ENCODE data around the gene CTU1. TPM values are rescaled to one million over a fixed set of nuclear protein-coding genes. Genes with fewer than 3 reads are reported as not detected.

CTU1 gene
- total and polyA plus RNA-seq, 10 of the 15 experiments (the other 5 are each of a cell fraction or from before 2014, with no cell fraction given), result 0.02 to 10.5 (median 3.0) TPM; not detected in 1

DNA sequence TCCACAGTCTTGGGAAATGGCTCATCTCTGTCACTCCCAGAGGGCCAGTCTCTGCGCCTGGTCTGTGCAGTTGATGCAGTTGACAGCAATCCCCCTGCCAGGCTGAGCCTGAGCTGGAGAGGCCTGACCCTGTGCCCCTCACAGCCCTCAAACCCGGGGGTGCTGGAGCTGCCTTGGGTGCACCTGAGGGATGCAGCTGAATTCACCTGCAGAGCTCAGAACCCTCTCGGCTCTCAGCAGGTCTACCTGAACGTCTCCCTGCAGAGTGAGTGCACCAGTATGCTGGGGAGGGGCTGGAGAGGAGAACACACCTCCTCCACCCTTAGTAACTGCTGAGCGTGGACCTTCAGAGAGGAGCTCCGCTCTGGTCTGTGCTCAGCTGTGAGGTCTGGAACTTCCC is 18.8 kb upstream of the CTU1 start (continued):
- TF ChIP-seq STAT1 (conservative IDR thresholded peaks at IDR 0.05) (no peak), TAF1 (IDR thresholded peaks at IDR 0.05; ENCODE audit: borderline replicate concordance, low read depth, low read length) (no peak), SPI1 (IDR thresholded peaks at IDR 0.05; ENCODE audit: borderline replicate concordance, insufficient read depth, low read depth, low read length) (no peak)
- TF ChIP-seq, protein P1, sequence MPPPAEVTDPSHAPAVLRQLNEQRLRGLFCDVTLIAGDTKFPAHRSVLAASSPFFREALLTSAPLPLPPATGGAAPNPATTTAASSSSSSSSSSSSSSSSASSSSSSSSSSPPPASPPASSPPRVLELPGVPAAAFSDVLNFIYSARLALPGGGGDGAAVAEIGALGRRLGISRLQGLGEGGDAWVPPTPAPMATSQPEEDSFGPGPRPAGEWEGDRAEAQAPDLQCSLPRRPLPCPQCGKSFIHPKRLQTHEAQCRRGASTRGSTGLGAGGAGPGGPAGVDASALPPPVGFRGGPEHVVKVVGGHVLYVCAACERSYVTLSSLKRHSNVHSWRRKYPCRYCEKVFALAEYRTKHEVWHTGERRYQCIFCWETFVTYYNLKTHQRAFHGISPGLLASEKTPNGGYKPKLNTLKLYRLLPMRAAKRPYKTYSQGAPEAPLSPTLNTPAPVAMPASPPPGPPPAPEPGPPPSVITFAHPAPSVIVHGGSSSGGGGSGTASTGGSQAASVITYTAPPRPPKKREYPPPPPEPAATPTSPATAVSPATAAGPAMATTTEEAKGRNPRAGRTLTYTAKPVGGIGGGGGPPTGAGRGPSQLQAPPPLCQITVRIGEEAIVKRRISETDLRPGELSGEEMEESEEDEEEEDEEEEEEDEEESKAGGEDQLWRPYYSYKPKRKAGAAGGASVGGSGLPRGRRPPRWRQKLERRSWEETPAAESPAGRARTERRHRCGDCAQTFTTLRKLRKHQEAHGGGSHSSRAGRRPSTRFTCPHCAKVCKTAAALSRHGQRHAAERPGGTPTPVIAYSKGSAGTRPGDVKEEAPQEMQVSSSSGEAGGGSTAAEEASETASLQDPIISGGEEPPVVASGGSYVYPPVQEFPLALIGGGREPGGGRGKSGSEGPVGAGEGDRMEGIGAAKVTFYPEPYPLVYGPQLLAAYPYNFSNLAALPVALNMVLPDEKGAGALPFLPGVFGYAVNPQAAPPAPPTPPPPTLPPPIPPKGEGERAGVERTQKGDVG (CRISPR knock-in tag; IDR thresholded peaks at IDR 0.05), result no peak

DNA sequence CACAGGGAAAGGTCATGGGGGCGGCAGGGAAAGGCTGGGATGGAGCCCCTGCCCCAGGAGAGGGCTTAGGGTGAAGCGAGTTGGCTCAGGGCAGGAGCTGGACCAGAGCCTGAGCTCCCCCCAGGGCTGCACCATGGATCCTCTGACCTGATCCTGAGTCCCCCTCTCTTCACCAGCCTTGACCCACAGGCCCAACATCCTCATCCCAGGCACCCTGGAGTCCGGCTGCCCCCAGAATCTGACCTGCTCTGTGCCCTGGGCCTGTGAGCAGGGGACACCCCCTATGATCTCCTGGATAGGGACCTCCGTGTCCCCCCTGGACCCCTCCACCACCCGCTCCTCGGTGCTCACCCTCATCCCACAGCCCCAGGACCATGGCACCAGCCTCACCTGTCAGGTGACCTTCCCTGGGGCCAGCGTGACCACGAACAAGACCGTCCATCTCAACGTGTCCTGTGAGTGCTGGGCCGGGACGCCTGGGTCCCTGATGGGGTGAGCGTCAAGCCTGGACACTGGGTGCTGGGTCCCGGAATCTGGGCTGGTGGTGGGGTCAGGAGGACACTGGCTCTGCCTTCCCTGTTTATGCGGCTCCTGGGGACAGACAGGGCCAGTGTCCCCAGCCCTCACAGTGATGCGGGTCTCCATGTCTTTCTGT is 17.3 kb upstream of the CTU1 start:
- H3K27me3 ChIP-seq (replicated peaks in 1 of 2; ENCODE audit: control insufficient read depth in 2 of 2, insufficient read depth in 2 of 2, low read length in 1 of 2), result no peaks in the 10 kb centered on the region; a peak in 1 of 4 replicates
- peaks cover 5% of the 10 kb centered on the region; the same call in 1 of the 2 replicates for H3K4me1 ChIP-seq (ENCODE audit: control insufficient read depth, insufficient read depth, low read length)
- no peak for ATAC-seq
- no peaks in the 10 kb centered on the region for H3K36me3 ChIP-seq (ENCODE audit: control insufficient read depth in 2 of 2, insufficient read depth in 2 of 2, low read length in 1 of 2)
- H2AFZ ChIP-seq (ENCODE audit: control insufficient read depth, low read depth, low read length), result no peak overlapping the region
- no peak overlapping the region for H3K9ac ChIP-seq (ENCODE audit: control insufficient read depth, insufficient read depth, low read length)
- in situ Hi-C loops (cut with MboI), result no loop called here
- ChIA-PET CTCF (no interaction called here), SMC1A (ENCODE audit: uncharacterized antibody, unreplicated experiment) (no interaction called here), POLR2A (no interaction called here), RAD21 (ENCODE audit: unreplicated experiment) (no interaction called here)
- H3K79me2 ChIP-seq (ENCODE audit: control insufficient read depth, insufficient read depth, low read length), result no peaks in the 10 kb centered on the region
- intact Hi-C loops (cut with micrococcal nuclease; ENCODE audit: unreplicated experiment), result no loop called here
- no peak overlapping the region for H3K4me3 ChIP-seq
- H3K4me2 ChIP-seq (ENCODE audit: control insufficient read depth, insufficient read depth), result no peak overlapping the region
- no peaks in the 10 kb centered on the region for H3K9me3 ChIP-seq (replicated peaks; ENCODE audit: control insufficient read depth, insufficient read depth, low read length)
- no peak for FAIRE-seq
- H4K20me1 ChIP-seq (ENCODE audit: control insufficient read depth, insufficient read depth), result no peaks in the 10 kb centered on the region
- WGBS (ENCODE audit: insufficient coverage, insufficient replicate concordance, low lambda C conversion rate, missing lambda C conversion rate), result 35% methylated on average over 15 of the region's 16 CpGs
- no peak overlapping the region for H3K27ac ChIP-seq (ENCODE audit: control insufficient read depth, insufficient read depth)
- BruUV-seq (replicated peaks), result no TSS peak
- no peak for DNase-seq (ENCODE audit: low read depth, low spot score)
- TF ChIP-seq CHD2 (IDR thresholded peaks at IDR 0.05; ENCODE audit: borderline replicate concordance, low read depth, low read length) (no peak), BRCA1 (IDR thresholded peaks at IDR 0.05; ENCODE audit: low read depth, low read length) (no peak), PAX5 (IDR thresholded peaks at IDR 0.05; ENCODE audit: borderline replicate concordance, low read depth, low read length) (no peak), ATF7 (IDR thresholded peaks at IDR 0.05; ENCODE audit: low read depth) (no peak), MTA2 (IDR thresholded peaks at IDR 0.05; ENCODE audit: low read depth) (no peak), TAF1 (IDR thresholded peaks at IDR 0.05; ENCODE audit: borderline replicate concordance, low read depth, low read length) (no peak), KLF5 (IDR thresholded peaks at IDR 0.05; ENCODE audit: partially characterized antibody) (no peak), FOS (IDR thresholded peaks at IDR 0.05; ENCODE audit: borderline replicate concordance, extremely low read depth, insufficient read length) (no peak), ESRRA (IDR thresholded peaks at IDR 0.05; ENCODE audit: low read length) (no peak)
- TF ChIP-seq, protein P2, sequence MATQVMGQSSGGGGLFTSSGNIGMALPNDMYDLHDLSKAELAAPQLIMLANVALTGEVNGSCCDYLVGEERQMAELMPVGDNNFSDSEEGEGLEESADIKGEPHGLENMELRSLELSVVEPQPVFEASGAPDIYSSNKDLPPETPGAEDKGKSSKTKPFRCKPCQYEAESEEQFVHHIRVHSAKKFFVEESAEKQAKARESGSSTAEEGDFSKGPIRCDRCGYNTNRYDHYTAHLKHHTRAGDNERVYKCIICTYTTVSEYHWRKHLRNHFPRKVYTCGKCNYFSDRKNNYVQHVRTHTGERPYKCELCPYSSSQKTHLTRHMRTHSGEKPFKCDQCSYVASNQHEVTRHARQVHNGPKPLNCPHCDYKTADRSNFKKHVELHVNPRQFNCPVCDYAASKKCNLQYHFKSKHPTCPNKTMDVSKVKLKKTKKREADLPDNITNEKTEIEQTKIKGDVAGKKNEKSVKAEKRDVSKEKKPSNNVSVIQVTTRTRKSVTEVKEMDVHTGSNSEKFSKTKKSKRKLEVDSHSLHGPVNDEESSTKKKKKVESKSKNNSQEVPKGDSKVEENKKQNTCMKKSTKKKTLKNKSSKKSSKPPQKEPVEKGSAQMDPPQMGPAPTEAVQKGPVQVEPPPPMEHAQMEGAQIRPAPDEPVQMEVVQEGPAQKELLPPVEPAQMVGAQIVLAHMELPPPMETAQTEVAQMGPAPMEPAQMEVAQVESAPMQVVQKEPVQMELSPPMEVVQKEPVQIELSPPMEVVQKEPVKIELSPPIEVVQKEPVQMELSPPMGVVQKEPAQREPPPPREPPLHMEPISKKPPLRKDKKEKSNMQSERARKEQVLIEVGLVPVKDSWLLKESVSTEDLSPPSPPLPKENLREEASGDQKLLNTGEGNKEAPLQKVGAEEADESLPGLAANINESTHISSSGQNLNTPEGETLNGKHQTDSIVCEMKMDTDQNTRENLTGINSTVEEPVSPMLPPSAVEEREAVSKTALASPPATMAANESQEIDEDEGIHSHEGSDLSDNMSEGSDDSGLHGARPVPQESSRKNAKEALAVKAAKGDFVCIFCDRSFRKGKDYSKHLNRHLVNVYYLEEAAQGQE (IDR thresholded peaks at IDR 0.05; ENCODE audit: low read depth, low read length), result no peak

Measured in GM12878 (cell line).